ENCODE results near the gene DUSP1.

DUSP1 gene

DNA sequence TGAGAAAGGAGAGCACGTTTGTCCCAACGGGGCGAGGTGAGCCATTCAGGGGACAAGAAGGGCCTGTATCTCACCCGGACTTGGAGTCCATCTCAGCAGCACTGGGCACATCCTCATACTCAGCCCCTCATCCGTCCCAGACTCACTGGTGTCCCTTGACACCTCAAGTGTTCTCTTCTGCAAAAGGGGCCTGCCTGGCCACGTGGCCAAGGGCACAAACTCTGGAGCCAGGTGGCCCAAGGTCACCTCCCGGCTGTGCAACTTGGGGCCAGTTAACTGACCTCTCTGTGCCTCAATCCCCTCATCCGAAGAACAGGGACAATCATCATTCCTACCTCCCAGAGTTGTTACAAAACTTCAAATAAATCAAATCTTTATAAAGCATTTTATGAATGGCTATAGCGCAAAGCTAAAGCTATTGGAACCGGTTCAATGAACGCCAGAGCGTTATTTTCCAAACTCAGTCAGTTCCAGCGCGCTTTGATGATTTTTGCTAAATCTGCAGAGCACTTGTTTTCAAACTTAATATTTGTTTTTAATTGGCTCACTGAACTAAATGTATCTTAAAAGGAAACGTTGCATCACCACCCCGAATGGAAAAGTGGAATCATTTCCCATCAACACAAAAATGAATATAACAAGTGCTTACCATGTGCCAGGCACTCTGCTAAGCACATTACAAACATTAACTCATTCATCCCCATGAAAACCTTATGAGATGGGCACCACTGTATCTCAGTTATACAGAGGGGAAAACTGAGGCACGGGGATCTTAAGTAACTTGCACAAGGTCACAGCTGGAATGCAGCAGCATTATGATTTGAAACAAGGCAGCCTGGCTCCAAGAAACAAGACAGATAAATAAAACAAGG, 49.3 kb downstream of the DUSP1 start:
- DNase-seq = no peak

DNA sequence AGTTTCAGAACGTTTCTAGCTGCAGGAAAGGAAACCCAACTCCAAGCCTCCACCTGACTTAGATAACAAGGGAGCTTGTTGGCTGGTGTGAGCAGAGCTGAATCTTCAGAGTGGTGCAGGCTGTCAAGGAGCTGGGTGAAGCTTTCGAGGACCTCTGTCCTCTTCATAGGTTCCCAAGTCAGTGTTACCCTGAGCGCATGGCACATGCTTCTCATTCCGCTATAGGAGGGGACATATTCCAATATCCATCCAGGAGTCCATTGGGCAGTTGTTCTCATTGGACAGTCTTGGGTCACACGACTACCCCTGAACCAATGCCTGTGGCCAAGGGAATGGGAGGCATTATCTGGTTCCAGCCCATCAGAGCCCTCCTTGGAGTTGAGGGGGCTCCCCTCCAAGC, 50.3 kb downstream of the DUSP1 start:
- DNase-seq = no peak

DNA sequence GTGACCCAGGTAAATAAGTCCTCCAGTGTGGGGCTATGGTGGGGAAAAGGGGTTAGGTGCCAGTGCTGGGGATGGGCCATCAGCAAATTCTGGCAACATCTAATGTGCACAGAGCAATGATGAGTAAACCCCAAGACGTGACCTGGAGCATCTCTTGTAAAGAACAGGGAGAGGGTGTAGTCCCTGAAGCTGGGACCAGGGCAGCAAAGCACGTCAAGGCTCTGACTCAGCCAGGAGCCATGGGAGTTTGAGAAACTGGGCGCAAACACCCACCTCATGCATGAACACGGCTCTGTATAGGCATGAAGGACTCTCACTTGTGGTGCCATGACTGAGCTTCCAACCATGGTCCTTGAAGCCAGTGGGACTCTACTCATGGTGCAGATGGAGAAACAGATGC, 51.8 kb downstream of the DUSP1 start:
- no peak for DNase-seq

DNA sequence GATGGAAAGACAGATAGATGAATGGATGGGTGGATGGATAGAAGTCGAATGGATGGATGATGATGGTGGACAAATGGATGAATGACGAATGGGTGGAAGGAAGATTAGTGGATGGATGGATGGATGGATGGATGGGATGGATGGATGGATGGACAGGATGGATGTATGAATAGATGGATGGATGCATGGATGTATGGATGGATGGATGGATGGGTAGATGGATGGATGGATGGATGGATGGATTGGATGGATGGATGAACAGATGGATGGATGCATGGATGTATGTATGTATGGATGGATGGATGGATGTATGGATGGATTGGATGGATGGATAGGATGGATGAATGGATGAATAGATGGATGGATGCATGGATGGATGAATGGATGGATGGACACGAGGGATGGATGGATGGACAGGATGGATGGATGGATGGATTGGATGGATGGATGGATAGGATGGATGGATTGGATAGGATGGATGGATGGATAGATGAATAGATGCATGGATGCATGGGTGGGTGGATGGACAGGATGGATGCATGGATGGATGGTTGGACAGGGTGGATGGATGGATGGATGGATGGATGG, 52.4 kb downstream of the DUSP1 start:
- no peak for DNase-seq

Data from activated effector memory CD4-positive, alpha-beta T cell treated with Interleukin-2 at 50 U/mL for 16 hours (primary cell).